SIG-M5 treated with dmso at 0.1 percent for 504 hours (cell line): ENCODE results near the gene SIRT3.
A peak's percentile ranks its signal among the peaks of the same experiment; 100 is the strongest.

Experiments
- DNase-seq: peaks from one replicate; lab custom pipeline; 2025; ENCODE audit not compliant: unreplicated experiment; lab: John Stamatoyannopoulos, UW

SIRT3 gene

GRCh38 chr11:235997-236773 lies at the start of gene SIRT3:
Gene SIRT3, minus strand, starts transcription at chr11:236342. Its CDS starts 14 bp downstream, at chr11:236328.
- peak; percentile 83 for DNase-seq

GRCh38 chr11:285894-286220 lies 49.7 kb upstream of the SIRT3 start:
- DNase-seq = no peak

GRCh38 chr11:285021-285893 lies 49.1 kb upstream of the SIRT3 start:
- DNase-seq = no peak

GRCh38 chr11:284105-285020 lies 48.2 kb upstream of the SIRT3 start:
- DNase-seq = no peak

GRCh38 chr11:283405-284104 lies 47.4 kb upstream of the SIRT3 start:
- DNase-seq = no peak

- DNase-seq = no peak
Observed at GRCh38 chr11:282630-283360, 46.7 kb upstream of the SIRT3 start.

- DNase-seq = no peak
Observed at GRCh38 chr11:282171-282570, 46.0 kb upstream of the SIRT3 start.

- DNase-seq = no peak
Observed at GRCh38 chr11:281486-282161, 45.5 kb upstream of the SIRT3 start.

- DNase-seq = no peak
Observed at GRCh38 chr11:280706-281485, 44.8 kb upstream of the SIRT3 start.

- DNase-seq = peak; percentile 49
Observed at GRCh38 chr11:279966-280705, 44.0 kb upstream of the SIRT3 start.

GRCh38 chr11:279040-279965 lies 43.2 kb upstream of the SIRT3 start:
- no peak for DNase-seq

- no peak for DNase-seq
Observed at GRCh38 chr11:278001-278951, 42.1 kb upstream of the SIRT3 start, which contains the start of gene NLRP6. Gene NLRP6, plus strand, starts transcription at chr11:278407. Its CDS starts 163 bp downstream, at chr11:278570.

- no peak for DNase-seq
Observed at GRCh38 chr11:276219-276618, 40.1 kb upstream of the SIRT3 start.

- no peak for DNase-seq
Observed at GRCh38 chr11:272931-273198, 36.7 kb upstream of the SIRT3 start.

GRCh38 chr11:272195-272930 lies 36.2 kb upstream of the SIRT3 start:
- no peak for DNase-seq
